Measurements from ENCODE around the gene AIMP1.

Gene AIMP1

GRCh38 chr4:106315968-106316772 lies at the start of gene AIMP1, which contains the start of gene TBCK:
AIMP1 (plus strand) TSS chr4:106316550; CDS start chr4:106325010, 8,460 bp downstream.
TBCK (minus strand) TSS chr4:106316209; CDS start chr4:106308960, 7,249 bp downstream.
- peak; percentile 79 to 87 for DNase-seq

- DNase-seq: no peak
Measured at GRCh38 chr4:106268786-106269185, 47.6 kb upstream of the AIMP1 start.

GRCh38 chr4:106269711-106270110 lies 46.6 kb upstream of the AIMP1 start:
- DNase-seq: no peak

- no peak for DNase-seq
Measured at GRCh38 chr4:106270736-106271135, 45.6 kb upstream of the AIMP1 start.

GRCh38 chr4:106273831-106274230 lies 42.5 kb upstream of the AIMP1 start:
- DNase-seq: no peak

- DNase-seq: no peak
Measured at GRCh38 chr4:106277140-106277675, 39.1 kb upstream of the AIMP1 start.

- no peak for DNase-seq
Measured at GRCh38 chr4:106284227-106284626, 32.1 kb upstream of the AIMP1 start.

- DNase-seq: no peak
Measured at GRCh38 chr4:106286611-106287010, 29.7 kb upstream of the AIMP1 start.

GRCh38 chr4:106287353-106287969 lies 28.9 kb upstream of the AIMP1 start:
- no peak for DNase-seq

- no peak for DNase-seq
Measured at GRCh38 chr4:106289737-106290136, 26.6 kb upstream of the AIMP1 start.

- no peak for DNase-seq
Measured at GRCh38 chr4:106291678-106292077, 24.7 kb upstream of the AIMP1 start.

GRCh38 chr4:106294062-106294461 lies 22.3 kb upstream of the AIMP1 start:
- no peak for DNase-seq

GRCh38 chr4:106297245-106298035 lies 18.9 kb upstream of the AIMP1 start:
- DNase-seq: no peak

GRCh38 chr4:106299977-106300376 lies 16.4 kb upstream of the AIMP1 start:
- DNase-seq: no peak

GRCh38 chr4:106301393-106302061 lies 14.8 kb upstream of the AIMP1 start:
- DNase-seq: no peak

- DNase-seq: no peak
Measured at GRCh38 chr4:106302062-106302438, 14.3 kb upstream of the AIMP1 start.

GRCh38 chr4:106303548-106304281 lies 12.6 kb upstream of the AIMP1 start:
- no peak for DNase-seq

- no peak for DNase-seq
Measured at GRCh38 chr4:106304632-106305031, 11.7 kb upstream of the AIMP1 start.

GRCh38 chr4:106305435-106306055 lies 10.8 kb upstream of the AIMP1 start:
- DNase-seq: no peak

GRCh38 chr4:106306561-106306960 lies 9.8 kb upstream of the AIMP1 start:
- DNase-seq: no peak

GRCh38 chr4:106312377-106312776 lies 4.0 kb upstream of the AIMP1 start:
- DNase-seq: no peak
